Suppressor macrophage treated with lipopolysaccharide for 4 hours (primary cell): ENCODE results near the gene BAIAP2.

Experiments
- DNase-seq: peaks from one replicate; pipeline ENCODE4 v3.0.0-alpha.2; 2020

The BAIAP2 gene

GRCh38 chr17:81128774-81129173, 93.8 kb downstream of the BAIAP2 start:
- DNase-seq: no peak

DNA sequence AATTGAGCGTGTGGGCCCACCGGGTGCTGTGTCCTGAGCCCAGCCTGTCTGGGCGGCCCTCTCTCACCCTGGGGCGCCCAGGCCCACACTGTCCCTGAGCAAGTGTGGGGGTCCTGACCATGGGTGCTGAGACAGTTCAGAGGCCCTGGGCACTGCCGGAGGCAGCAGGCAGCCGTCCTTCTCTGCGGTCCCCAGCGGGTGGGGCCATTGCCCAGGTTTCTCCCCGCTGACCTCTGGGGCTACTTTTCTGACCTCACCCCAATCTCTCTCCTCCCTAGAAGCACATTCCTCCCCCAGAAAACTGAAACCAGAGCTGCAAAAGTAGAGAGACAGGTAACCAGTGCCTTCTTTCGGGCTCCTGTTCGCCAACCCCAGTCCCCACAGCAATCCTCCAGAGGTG, 94.3 kb downstream of the BAIAP2 start:
- no peak for DNase-seq

DNA sequence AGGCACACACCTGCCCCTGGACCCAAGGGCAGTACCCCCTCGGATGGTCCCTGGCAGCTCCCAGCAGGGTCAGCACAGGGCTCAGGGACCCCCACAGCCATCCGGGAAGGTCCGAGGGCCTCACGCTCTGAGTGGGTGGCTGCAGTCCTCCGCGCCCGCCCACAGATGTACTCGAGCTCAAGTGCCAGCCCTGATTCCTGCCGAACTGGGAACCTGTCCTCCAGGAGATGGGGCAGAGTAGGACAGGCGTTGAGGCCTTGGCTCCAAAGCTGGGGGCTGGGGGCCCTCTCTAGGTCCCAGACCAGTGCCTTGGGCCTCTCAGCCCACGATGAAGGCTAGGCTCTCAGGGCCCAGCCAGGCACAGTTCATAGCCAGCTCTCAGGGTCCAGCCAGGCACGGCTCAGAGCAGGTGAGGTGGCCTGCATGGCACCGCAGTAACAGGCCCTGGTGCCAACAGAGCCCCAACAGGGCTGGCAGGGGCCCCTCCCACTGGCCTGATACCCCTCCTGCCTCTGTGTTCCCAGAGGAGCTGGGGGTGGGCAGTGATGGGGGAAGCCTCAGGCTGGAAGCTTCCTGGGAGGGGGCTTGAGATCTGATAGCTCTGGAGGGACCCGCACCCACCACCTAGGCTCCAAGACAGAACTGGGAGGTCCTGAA, 94.9 kb downstream of the BAIAP2 start:
- no peak for DNase-seq

- DNase-seq: no peak
Observed at GRCh38 chr17:81130385-81131361, 95.7 kb downstream of the BAIAP2 start.

GRCh38 chr17:81131486-81132196, 96.7 kb downstream of the BAIAP2 start:
- DNase-seq: no peak

- no peak for DNase-seq
Observed at GRCh38 chr17:81132197-81132540, 97.2 kb downstream of the BAIAP2 start.

DNA sequence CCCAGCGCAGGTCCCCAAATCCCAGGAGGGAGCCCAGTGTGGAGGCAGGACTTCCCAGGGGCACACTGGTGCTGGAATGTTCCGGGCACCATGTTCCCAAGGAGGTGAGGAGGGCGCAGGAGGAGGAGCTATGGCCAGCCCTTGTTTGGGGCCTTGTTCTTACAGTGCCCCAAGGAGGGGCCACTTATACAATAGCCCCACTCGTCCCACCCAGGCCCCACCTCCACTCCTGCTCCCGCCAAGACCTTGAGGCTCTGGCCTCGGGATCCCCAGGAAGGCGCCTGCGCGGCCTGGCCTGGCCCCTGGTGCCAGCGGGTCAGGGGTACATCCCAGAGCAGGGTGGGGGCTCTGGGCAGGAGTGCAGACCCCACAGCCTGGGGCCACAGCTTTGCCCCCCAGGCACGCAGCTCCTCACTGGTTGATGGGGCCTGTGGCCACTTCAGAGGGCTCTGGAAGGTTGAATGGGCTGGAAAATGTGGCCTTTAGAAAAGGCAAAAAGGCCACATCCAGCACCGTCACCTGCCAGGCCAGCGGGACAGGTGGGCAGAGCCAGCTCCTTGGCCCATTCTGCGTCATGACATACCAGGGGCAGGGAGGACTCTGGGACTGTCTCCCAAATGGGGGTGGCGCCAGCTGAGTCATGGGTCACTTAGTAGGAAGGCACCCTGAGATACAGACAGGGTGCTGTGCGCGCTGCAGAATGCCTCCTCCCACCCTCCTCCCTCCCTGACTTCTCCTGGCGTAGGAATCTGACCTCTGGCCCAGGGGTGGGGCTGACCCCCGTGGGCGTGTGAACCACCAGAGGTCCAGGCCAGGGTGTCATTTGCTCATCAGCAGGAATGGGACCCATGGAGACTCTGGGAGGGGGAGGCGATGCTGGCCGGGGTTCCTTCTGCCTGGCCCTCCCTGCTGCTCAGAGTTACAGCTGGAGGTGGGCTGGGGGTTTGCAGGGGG, 98.1 kb downstream of the BAIAP2 start:
- DNase-seq: peak; percentile 23

DNA sequence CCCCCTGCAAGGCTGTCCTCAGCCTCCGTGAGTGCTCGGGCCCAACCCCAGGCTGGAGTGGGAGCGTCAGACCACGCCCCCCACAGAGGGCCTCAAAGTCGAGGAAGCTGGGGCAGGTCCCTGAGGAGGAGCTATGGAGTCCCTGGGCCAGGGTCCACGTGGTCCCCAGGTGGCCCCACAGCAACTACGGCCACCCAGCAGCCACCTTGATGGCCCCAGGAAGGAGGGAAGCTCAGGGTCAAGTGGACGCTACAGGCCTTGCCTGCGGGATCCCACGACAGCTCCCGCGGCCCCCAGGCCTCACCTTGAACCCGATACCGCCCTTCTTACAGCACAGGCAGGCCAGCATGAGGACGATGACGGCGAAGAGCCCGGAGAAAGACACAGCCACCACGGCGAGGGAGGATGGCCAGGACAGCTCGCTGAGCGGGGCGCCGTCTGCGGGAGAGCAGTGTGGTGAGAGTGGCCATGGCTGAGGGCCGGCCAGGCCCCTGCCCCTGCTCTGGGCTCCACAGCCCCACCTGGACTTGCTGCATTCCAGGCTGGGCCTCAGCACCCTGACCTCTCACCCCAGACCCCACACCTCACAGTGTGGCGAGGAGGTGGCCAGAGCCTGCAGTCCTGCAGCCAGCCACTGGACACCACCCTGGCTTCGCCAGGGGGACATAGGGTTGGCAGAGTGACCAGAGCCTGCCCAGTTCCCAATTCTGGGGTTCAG, 99.3 kb downstream of the BAIAP2 start:
- DNase-seq: no peak

DNA sequence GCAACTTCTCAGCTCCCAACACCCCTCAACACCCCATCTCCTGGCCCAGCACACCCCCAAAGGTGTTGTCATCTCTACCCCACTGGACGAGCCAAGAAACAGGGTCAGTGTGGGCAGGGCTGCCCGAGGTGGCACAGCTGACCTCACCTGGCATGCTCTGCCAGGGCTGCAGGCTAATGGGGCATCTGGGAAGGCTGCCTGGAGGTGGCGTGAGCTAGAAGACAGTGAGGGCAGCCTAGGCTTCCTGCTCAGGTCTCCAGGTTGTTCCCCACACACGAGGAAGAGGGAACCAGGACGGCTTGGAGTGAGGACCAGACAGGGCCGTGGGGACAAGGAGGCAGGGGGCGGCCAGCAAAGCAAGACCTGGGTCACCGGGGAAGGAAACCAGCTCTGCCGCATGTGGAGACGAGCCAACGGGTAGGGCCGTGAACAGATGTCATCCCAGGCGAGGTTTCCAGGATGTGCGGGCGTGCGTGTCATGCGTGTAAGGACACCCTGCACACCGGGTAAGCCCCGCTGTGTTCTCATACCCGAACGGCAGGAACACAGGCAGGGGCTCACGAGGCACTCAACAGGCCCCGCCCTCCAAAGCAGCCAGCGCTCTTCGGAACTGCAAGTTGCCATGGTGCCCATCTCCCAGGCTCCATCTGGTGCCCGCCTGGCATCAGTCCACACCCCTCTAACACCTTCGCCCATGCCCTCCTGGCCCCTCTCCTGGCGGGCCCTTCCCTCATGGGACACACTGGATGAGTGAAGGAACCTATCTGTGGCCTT, 100.7 kb downstream of the BAIAP2 start:
- DNase-seq: no peak

- no peak for DNase-seq
Observed at GRCh38 chr17:81136366-81136765, 101.4 kb downstream of the BAIAP2 start.

DNA sequence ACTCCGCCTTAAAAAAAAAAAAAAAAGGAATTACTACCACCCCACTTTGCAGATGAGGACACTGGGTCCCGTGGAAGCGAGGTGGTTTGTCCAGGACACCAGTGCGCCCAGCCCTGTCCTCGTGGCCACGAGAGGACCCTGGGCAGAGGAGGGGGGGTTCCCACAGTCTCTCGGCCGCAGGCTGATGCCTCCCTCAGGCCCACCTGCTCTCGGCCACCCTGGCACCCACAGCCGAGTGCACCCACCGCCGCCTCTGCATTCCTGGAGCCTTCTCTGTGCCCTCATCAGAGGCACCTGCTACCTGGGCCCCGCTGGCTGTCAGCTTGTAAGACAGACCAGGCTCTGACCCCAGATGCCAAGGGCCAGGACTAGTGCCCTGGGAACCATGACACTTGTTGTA, 102.3 kb downstream of the BAIAP2 start:
- no peak for DNase-seq

GRCh38 chr17:81138083-81138482, 103.1 kb downstream of the BAIAP2 start:
- no peak for DNase-seq

DNA sequence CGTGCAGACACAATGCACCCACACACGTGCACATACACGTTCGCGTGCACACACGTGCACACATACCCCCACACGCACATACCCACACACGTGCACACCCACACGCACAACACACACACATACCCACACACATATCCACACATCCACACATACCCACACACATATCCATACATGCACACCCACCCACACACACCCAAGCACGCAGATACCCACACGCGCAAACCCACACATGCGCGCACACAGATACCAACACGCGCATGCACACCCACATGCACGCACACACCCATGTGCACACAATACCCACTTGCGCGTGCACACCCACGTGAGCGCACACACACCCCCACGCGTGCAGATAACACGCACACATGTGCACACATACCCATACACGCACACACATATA, 103.5 kb downstream of the BAIAP2 start:
- DNase-seq: no peak

GRCh38 chr17:81139428-81139827, 104.5 kb downstream of the BAIAP2 start:
- DNase-seq: no peak

- DNase-seq: no peak
Observed at GRCh38 chr17:81140018-81140417, 105.1 kb downstream of the BAIAP2 start.

DNA sequence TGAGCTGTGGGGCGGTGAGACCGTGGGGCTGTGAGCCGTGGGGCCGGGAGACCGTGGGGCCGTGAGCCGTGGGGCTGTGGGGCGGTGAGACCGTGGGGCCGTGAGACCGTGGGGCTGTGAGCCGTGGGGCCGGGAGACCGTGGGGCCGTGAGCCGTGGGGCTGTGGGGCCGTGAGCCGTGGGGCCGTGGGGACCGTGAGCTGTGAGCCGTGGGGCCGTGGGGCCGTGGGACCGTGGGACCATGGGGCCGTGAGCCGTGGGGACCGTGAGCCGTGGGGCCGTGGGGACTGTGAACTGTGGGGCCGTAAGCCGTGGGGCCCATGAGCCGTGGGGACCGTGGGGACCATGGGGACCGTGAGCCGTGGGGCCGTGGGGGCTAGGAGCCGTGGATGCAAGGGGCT, 105.7 kb downstream of the BAIAP2 start:
- DNase-seq: no peak

GRCh38 chr17:81142301-81143199, 107.6 kb downstream of the BAIAP2 start:
- DNase-seq: peak; percentile 89

- no peak for DNase-seq
Observed at GRCh38 chr17:81143200-81143527, 108.2 kb downstream of the BAIAP2 start.

DNA sequence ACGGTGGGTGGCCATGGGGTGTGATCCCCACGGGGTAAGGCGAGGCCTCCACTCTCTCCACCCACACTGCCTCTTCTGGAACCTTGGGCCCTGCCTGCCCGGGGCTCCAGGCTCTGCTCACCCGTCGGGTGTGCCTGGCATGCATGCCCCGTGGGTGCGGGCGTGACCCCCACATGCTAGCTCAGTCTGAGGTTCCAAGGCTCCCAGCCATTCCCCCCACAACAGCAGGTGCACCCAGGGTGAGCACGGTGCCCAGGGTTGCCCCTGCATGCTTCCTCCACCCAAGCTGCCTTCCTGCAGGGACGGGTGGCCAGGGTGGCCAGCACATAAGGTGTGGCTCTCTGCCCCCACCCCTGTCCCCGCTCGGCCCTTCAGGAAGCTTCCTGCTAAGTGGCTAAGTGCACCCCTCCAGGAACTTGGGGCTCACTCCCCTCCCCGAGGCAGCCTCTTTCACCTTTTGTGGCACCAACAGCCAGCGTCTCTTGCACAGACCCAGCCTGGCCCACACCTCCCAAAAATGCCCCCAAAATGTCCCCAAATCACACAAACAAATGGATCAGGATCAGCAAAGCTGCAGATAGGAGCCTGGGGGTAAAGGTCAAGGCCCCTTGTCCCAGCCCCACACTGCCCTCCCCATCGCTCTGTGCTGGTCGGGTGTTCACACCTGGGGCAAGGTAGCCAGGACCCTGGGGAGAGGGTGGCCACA, 108.9 kb downstream of the BAIAP2 start:
- DNase-seq: no peak
